Measurements from ENCODE around the gene MCL1.

MCL1 gene

GRCh38 chr1:150555198-150555970 lies 24.0 kb downstream of the MCL1 start:
- no peak for DNase-seq

DNA sequence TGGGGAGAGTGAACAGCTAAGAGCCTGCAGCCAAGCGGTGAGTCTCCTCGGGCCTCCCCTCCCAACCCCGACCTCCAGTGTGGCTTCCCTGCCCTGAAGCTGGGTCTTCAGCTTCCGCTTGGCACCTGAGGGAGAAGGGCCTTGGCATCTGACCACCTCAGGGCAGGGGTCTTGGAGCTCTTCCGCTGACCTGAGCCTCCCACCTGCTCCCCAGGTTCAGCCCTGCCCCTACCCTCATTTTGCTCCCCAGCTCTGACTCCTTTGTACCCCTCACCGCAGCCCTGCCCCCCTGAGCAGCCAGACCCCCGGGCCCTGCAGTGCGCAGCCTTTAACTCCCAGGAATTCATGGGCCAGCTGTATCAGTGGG lies 25.3 kb downstream of the MCL1 start:
- DNase-seq: no peak

GRCh38 chr1:150553392-150554085 lies 25.9 kb downstream of the MCL1 start:
- no peak for DNase-seq

- no peak for DNase-seq
Measured at GRCh38 chr1:150552911-150553289, 26.5 kb downstream of the MCL1 start.

- DNase-seq: no peak
Measured at GRCh38 chr1:150552128-150552910, 27.1 kb downstream of the MCL1 start.

- DNase-seq: no peak
Measured at GRCh38 chr1:150551784-150552127, 27.7 kb downstream of the MCL1 start.

DNA sequence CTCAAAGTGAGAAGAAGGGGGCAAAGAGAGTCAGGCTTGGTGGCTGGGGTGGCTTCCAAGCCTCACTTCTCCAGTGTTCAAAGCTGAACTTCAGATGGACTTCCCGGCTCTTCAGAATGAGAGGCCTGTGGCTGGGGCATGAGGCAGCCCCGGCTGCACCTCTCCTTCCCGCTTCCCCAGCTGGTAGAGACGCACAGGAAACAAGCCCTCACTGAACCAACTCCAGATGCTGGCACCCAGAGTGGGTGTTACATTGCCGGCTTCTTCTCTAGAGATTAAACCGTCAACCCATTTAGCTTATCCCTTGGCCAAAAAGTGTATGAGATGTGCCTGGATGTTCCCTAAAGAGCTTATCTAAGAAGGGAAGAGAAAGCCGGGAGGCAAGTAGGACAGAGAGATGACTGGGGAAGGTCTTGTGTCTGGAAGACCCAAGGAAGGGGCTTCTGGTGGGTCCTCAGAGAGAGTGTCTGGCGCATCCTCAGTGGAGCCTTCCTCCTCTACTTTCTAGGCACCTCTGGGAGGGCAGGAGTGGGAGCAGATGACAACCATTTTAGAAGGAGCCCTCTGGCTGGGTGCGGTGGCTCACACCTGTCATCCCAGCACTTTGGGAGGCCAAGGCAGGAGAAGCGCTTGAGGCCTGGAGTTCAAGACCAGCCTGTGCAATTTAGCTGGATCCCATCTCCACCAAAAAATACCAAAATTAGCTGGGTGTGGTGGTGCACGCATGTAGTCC lies 28.2 kb downstream of the MCL1 start:
- no peak for DNase-seq

- no peak for DNase-seq
Measured at GRCh38 chr1:150550222-150551050, 29.0 kb downstream of the MCL1 start.

DNA sequence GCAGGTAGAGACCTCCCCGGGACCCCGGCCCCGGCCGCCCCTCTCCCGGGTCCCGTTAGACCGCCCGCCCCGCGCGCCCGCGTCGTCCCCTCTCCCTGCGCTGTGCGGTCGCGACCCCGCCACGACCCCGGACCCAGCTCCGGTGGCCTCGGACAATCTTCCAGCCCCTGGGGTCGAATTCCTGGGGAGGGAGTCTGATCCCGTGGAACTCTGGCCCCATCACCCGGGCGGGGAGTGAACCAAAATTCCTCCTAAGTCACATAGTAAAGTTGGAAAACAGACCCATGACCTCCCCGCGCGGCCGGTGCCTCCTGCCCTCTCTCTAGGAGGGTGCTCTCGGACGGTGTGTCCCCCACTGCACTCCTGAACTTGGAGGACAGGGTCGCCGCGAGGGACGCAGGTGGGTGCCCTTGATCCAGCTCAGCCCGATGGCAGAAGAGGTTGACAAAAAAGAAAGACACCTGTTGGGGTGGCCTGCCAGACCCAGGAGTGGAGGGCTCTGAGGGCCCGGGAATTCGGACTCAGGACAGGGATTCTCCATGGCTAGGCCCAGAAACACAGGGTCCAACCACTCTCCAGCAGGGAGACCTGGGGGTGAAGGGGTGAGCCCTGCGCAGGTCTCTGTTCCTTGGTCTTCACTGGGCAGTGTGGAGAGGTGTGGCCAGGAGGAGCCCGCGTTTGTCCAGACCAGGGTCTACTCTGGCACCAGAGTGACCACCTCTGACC lies 29.8 kb downstream of the MCL1 start:
- DNase-seq: no peak

GRCh38 chr1:150548632-150549495 lies 30.5 kb downstream of the MCL1 start, which contains the start of gene ADAMTSL4:
Gene ADAMTSL4, plus strand, starts transcription at chr1:150549408. Its CDS starts 2,881 bp downstream, at chr1:150552289.
- no peak for DNase-seq

GRCh38 chr1:150548324-150548631 lies 31.1 kb downstream of the MCL1 start:
- DNase-seq: no peak

GRCh38 chr1:150546294-150546937 lies 33.0 kb downstream of the MCL1 start:
- no peak for DNase-seq

DNA sequence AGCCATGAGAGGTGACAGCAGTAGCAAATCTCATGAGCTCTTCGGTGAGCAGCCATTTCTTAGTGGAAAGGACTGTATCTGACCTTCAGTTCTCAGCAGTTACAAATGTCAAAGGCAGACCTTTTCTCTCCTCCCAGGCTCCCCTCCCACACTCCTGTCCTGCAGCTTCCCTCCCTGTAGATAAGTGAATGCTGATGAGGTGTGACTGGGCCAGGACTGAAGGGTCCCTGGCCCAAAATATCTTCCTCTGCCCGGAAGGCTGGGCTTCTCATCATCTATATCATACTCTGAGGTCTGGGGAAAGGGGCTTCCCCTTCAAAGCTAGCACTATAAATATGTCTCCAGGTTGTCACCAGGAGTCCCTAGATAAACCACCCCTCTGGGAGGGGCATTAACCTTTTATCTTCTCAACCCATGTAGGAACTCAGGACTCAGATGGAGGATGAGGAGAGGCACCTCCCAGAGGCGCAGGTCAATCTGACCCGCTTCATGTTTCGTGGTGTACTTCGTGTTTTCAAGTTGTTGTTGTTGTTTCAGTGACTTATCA lies 33.9 kb downstream of the MCL1 start:
- no peak for DNase-seq

DNA sequence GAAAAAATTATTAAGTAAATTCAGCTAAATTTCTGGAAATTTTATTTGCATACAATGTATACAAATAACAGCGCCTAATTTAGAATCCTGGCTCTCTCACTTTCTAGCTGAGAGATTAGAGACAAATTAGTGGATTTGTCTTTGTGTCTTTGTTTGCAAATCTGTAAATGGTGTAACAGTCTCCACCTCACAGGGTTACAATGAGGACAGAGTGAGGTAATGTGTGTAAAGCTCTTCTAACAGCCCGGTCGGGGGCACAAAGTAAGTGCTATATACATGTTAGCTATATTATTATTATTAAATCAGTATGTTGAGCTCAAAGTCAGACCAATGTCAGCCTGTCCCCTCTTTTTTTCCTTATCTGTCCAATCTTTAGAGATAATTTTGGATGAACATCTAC lies 35.2 kb downstream of the MCL1 start:
- DNase-seq: no peak

GRCh38 chr1:150543500-150544143 lies 35.8 kb downstream of the MCL1 start:
- DNase-seq: no peak

GRCh38 chr1:150537732-150538684 lies 41.4 kb downstream of the MCL1 start:
- no peak for DNase-seq

GRCh38 chr1:150536836-150537731 lies 42.3 kb downstream of the MCL1 start:
- no peak for DNase-seq
